Stomach (tissue), 4 donors: ENCODE results near the gene GET3.

ENCODE experiments used
- CTCF ChIP-seq, 7 experiments: fragments of 450-650 bp in 4 of 7; fragments of 200-600 bp in 3 of 7; sonication (generic) in 3 of 7; IDR thresholded peaks; one replicate each; pipeline ENCODE4 v1.5.1; 2016 to 2019; ENCODE audit warnings: antibody characterized with exemption in 7 of 7, control low read depth in 2 of 7, mild to moderate bottlenecking in 1 of 7
- POLR2AphosphoS5 ChIP-seq, 3 donors: sonication (generic); formaldehyde crosslinking; IDR thresholded peaks; one replicate each; pipeline ENCODE4 v1.6.1; 2016; ENCODE audit warnings: antibody characterized with exemption in 3 of 3

- TF ChIP-seq CTCF (IDR thresholded peaks at IDR 0.05), result no peak
- TF ChIP-seq POLR2AphosphoS5 (IDR thresholded peaks at IDR 0.05), result no peak
Measured at GRCh38 chr19:12756150-12756883, 19.0 kb downstream of the GET3 start.
